ENCODE results near the gene ENTR1.

DNA sequence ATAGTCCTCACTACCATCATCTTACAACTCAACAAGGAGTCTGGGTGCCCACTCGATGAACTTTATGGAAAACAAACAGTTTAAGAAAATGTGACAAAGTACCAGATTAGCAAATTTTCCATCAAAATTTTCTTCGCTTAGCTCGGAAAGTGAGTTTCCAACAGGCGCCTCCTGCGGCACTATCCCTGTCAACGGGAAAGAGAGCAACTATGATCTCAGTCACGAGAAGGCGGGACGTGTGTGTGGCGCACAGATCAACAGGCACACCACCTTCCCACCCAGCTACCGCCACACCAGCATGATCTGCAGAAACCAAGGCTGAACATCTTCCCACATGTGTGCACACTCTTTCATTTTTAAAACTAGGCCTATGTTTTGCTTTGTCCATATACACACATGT is 42.9 kb upstream of the ENTR1 start:
- TF ChIP-seq, protein P1, sequence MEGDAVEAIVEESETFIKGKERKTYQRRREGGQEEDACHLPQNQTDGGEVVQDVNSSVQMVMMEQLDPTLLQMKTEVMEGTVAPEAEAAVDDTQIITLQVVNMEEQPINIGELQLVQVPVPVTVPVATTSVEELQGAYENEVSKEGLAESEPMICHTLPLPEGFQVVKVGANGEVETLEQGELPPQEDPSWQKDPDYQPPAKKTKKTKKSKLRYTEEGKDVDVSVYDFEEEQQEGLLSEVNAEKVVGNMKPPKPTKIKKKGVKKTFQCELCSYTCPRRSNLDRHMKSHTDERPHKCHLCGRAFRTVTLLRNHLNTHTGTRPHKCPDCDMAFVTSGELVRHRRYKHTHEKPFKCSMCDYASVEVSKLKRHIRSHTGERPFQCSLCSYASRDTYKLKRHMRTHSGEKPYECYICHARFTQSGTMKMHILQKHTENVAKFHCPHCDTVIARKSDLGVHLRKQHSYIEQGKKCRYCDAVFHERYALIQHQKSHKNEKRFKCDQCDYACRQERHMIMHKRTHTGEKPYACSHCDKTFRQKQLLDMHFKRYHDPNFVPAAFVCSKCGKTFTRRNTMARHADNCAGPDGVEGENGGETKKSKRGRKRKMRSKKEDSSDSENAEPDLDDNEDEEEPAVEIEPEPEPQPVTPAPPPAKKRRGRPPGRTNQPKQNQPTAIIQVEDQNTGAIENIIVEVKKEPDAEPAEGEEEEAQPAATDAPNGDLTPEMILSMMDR (IDR thresholded peaks at IDR 0.05), result no peak
- no peak for TF ChIP-seq POLR2AphosphoS5 (IDR thresholded peaks at IDR 0.05; ENCODE audit: insufficient read depth in 1 of 2, low read depth in 1 of 2)
- no peak for TF ChIP-seq POLR2A (IDR thresholded peaks at IDR 0.05)

Measured in vagina (tissue), 2 donors.